Lower leg skin (tissue), 3 donors: ENCODE measurements around the gene MTARC2.

Experiments
- POLR2A ChIP-seq, 2 donors: fragments of 450-650 bp; IDR thresholded peaks; one replicate each; pipeline ENCODE4 v1.6.1; 2016 to 2017; ENCODE audit warnings: antibody characterized with exemption in 2 of 2, mild to moderate bottlenecking in 1 of 2, moderate library complexity in 1 of 2
- TF ChIP-seq, protein P1 (sequence below), 3 donors: fragments of 450-650 bp; IDR thresholded peaks; one replicate each; pipeline ENCODE4 v1.5.1; 2016; ENCODE audit warnings: antibody characterized with exemption in 3 of 3, mild to moderate bottlenecking in 3 of 3, moderate library complexity in 2 of 3

DNA sequence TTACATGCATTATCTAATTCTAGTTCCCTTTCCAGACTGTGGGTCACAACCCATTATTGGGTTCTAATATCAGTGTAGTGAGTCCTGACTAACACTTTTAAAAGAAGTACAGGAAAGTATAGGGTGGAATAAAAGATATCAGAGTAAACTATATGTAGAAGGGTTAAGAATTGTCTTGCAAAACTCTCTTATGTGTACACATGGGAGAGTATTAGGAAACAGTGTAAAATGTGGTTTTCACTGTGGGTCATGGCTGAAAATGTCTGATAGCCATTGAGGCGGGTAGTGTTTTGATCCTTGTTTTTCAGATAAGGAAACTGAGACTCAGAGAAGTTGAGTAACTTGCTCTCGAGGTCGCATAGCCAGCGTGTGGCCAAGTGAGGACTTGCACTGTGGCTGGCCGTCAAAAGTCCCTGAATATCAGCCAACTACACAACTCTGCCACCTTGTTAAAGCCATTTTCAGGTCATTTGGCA, 20.0 kb downstream of the MTARC2 start:
- TF ChIP-seq POLR2A (IDR thresholded peaks at IDR 0.05) = no peak
- TF ChIP-seq, protein P1, sequence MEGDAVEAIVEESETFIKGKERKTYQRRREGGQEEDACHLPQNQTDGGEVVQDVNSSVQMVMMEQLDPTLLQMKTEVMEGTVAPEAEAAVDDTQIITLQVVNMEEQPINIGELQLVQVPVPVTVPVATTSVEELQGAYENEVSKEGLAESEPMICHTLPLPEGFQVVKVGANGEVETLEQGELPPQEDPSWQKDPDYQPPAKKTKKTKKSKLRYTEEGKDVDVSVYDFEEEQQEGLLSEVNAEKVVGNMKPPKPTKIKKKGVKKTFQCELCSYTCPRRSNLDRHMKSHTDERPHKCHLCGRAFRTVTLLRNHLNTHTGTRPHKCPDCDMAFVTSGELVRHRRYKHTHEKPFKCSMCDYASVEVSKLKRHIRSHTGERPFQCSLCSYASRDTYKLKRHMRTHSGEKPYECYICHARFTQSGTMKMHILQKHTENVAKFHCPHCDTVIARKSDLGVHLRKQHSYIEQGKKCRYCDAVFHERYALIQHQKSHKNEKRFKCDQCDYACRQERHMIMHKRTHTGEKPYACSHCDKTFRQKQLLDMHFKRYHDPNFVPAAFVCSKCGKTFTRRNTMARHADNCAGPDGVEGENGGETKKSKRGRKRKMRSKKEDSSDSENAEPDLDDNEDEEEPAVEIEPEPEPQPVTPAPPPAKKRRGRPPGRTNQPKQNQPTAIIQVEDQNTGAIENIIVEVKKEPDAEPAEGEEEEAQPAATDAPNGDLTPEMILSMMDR (IDR thresholded peaks at IDR 0.05) = no peak
